ENCODE data around the gene CBLB.
"Not testable (repeated sequence)": the region's sequence is repeated elsewhere in the genome, so short reads cannot be mapped to it uniquely, and the experiment has no call there.

CBLB gene

GRCh38 chr3:105764378-105765307 is 104.2 kb downstream of the CBLB start:
- no peak for TF ChIP-seq CTCF (IDR thresholded peaks at IDR 0.05)
- H3K9me3 ChIP-seq: peaks cover 0 to 8% (median 7%) of the 10 kb centered on the region in 3 donors
- DNase-seq: no peak
- peaks cover 9 to 19% (median 16%) of the 10 kb centered on the region in 3 donors for H3K36me3 ChIP-seq
- intact Hi-C loops (cut with DNase I; ENCODE audit: low total_unique reads): no loop called here
- H3K27ac ChIP-seq: no peak overlapping the region
- no peaks in the 10 kb centered on the region for H3K4me1 ChIP-seq
- no peaks in the 10 kb centered on the region for H3K27me3 ChIP-seq
- H3K4me3 ChIP-seq: no peak overlapping the region

GRCh38 chr3:105763659-105764036 is 105.2 kb downstream of the CBLB start:
- peaks cover 0 to 13% (median 7%) of the 10 kb centered on the region in 3 donors for H3K9me3 ChIP-seq
- intact Hi-C loops (cut with DNase I; ENCODE audit: low total_unique reads): no loop called here
- H3K27me3 ChIP-seq: no peaks in the 10 kb centered on the region
- H3K27ac ChIP-seq: no peak overlapping the region
- DNase-seq: no peak
- no peaks in the 10 kb centered on the region for H3K4me1 ChIP-seq
- TF ChIP-seq CTCF (IDR thresholded peaks at IDR 0.05): no peak
- no peak overlapping the region for H3K4me3 ChIP-seq
- H3K36me3 ChIP-seq: peaks cover 9 to 29% (median 26%) of the 10 kb centered on the region in 3 donors

- TF ChIP-seq CTCF (IDR thresholded peaks at IDR 0.05): no peak
- intact Hi-C loops (cut with DNase I; ENCODE audit: low total_unique reads): no loop called here
- H3K27ac ChIP-seq: no peak overlapping the region
- no peak overlapping the region for H3K4me3 ChIP-seq
- peaks cover 9 to 34% (median 29%) of the 10 kb centered on the region in 3 donors for H3K36me3 ChIP-seq
- no peaks in the 10 kb centered on the region for H3K27me3 ChIP-seq
- H3K4me1 ChIP-seq: no peaks in the 10 kb centered on the region
- H3K9me3 ChIP-seq: peaks cover 0 to 13% (median 7%) of the 10 kb centered on the region in 3 donors
- no peak for DNase-seq
These were observed 105.8 kb downstream of the CBLB start for GRCh38 chr3:105762749-105763658.

GRCh38 chr3:105762214-105762613 is 106.6 kb downstream of the CBLB start:
- H3K27ac ChIP-seq; H3K4me3 ChIP-seq; DNase-seq; intact Hi-C loops (cut with DNase I; ENCODE audit: low total_unique reads); H3K27me3 ChIP-seq; H3K4me1 ChIP-seq: not testable (repeated sequence)
- Histone ChIP-seq H3K9me3 (peaks cover 0 to 13% (median 7%) of the 10 kb centered on the region in 3 donors), H3K36me3 (peaks cover 9 to 34% (median 29%) of the 10 kb centered on the region in 3 donors)

- Histone ChIP-seq H3K36me3 (peaks cover 9 to 34% (median 29%) of the 10 kb centered on the region in 3 donors), H3K4me3 (no peak overlapping the region), H3K27me3 (no peaks in the 10 kb centered on the region), H3K4me1 (no peaks in the 10 kb centered on the region), H3K9me3 (peaks cover 0 to 13% (median 7%) of the 10 kb centered on the region in 3 donors), H3K27ac (no peak overlapping the region)
- no peak for DNase-seq
- no peak for TF ChIP-seq CTCF (IDR thresholded peaks at IDR 0.05)
- intact Hi-C loops (cut with DNase I; ENCODE audit: low total_unique reads): no loop called here
These were observed 109.3 kb downstream of the CBLB start for GRCh38 chr3:105759442-105760078.

Data from tibial artery (tissue), 4 donors.